HepG2 (cell line): Measurements from ENCODE around the gene SAE1. TPM values are rescaled to one million over a fixed set of nuclear protein-coding genes. Genes with fewer than 3 reads are reported as not detected.

Experiments used
- ATF7-NPFF ChIP-seq: sonication (generic); formaldehyde crosslinking; IDR thresholded peaks from 2 replicates; pipeline ENCODE4 v1.8.1; 2023; ENCODE audit warnings: mild to moderate bottlenecking, low read depth, missing genetic modification reagents, moderate library complexity
- CBFB ChIP-seq: sonication (generic); formaldehyde crosslinking; IDR thresholded peaks from 2 replicates; pipeline ENCODE4 v1.4.0; 2020; ENCODE audit warnings: missing genetic modification reagents
- CBX2 ChIP-seq, 2 experiments: fragments of 200-600 bp in 1 of 2; sonication (generic); formaldehyde crosslinking in 1 of 2; IDR thresholded peaks; 2 replicates each; pipeline versions ENCODE4 v1.7.0 to v1.8.1; 2018 to 2022; ENCODE audit warnings: low read depth in 2 of 2, low read length in 1 of 2, mild to moderate bottlenecking in 1 of 2, missing genetic modification reagents in 1 of 2
- FOSL2 ChIP-seq: sonication (generic); formaldehyde crosslinking; IDR thresholded peaks from 2 replicates; pipeline ENCODE4 v1.4.0; 2020; ENCODE audit warnings: missing genetic modification reagents
- HNRNPK ChIP-seq: fragments of 200-400 bp; formaldehyde crosslinking; IDR thresholded peaks from 2 replicates; pipeline ENCODE4 v1.6.1; 2018; ENCODE audit warnings: low read length, low read depth, moderate library complexity, mild to moderate bottlenecking; ENCODE audit not compliant: poor library complexity, severe bottlenecking
- KMT2A ChIP-seq: sonication (generic); formaldehyde crosslinking; IDR thresholded peaks from 2 replicates; pipeline ENCODE4 v1.4.0; 2020; ENCODE audit warnings: missing genetic modification reagents
- NFAT5 ChIP-seq: sonication (generic); formaldehyde crosslinking; IDR thresholded peaks from 2 replicates; pipeline ENCODE4 v1.4.0; 2020; ENCODE audit warnings: missing genetic modification reagents
- PRMT3 ChIP-seq: sonication (generic); formaldehyde crosslinking; IDR thresholded peaks from 2 replicates; pipeline ENCODE4 v1.8.1; 2022; ENCODE audit warnings: low read depth, mild to moderate bottlenecking, moderate library complexity, missing genetic modification reagents, borderline replicate concordance
- REXO4 ChIP-seq: sonication (generic); formaldehyde crosslinking; IDR thresholded peaks from 2 replicates; pipeline ENCODE4 v1.8.0; 2022; ENCODE audit warnings: missing genetic modification reagents, mild to moderate bottlenecking, borderline replicate concordance
- ZFP62 ChIP-seq: sonication (generic); formaldehyde crosslinking; IDR thresholded peaks from 2 replicates; pipeline ENCODE4 v1.4.0; 2020; ENCODE audit warnings: missing genetic modification reagents
- ZMYM3 ChIP-seq: sonication (generic); formaldehyde crosslinking; IDR thresholded peaks from 2 replicates; pipeline ENCODE4 v1.5.1; 2020; ENCODE audit warnings: mild to moderate bottlenecking, missing genetic modification reagents
- ZNF160 ChIP-seq: sonication (generic); formaldehyde crosslinking; IDR thresholded peaks from 2 replicates; pipeline ENCODE4 v1.8.0; 2022; ENCODE audit warnings: mild to moderate bottlenecking, inconsistent platforms, missing genetic modification reagents
- ZNF530 ChIP-seq: sonication (generic); formaldehyde crosslinking; IDR thresholded peaks from 2 replicates; pipeline ENCODE4 v1.5.0; 2020; ENCODE audit warnings: low read depth, mild to moderate bottlenecking, missing genetic modification reagents
- ZNF550 ChIP-seq: sonication (generic); formaldehyde crosslinking; IDR thresholded peaks from 2 replicates; pipeline ENCODE4 v1.4.0; 2020; ENCODE audit warnings: mild to moderate bottlenecking, missing genetic modification reagents, borderline replicate concordance
- ZNF761 ChIP-seq: sonication (generic); formaldehyde crosslinking; conservative IDR thresholded peaks from 2 replicates; pipeline ENCODE4 v1.4.0; 2020; ENCODE audit warnings: mild to moderate bottlenecking, missing genetic modification reagents
- ZNF788 ChIP-seq: sonication (generic); formaldehyde crosslinking; IDR thresholded peaks from 2 replicates; pipeline ENCODE4 v1.5.0; 2020; ENCODE audit warnings: mild to moderate bottlenecking, missing genetic modification reagents, borderline replicate concordance
- ZNF816 ChIP-seq: sonication (generic); formaldehyde crosslinking; IDR thresholded peaks from 2 replicates; pipeline ENCODE4 v1.8.0; 2022; ENCODE audit warnings: missing genetic modification reagents, mild to moderate bottlenecking, borderline replicate concordance
- ZZZ3 ChIP-seq: sonication (generic); formaldehyde crosslinking; IDR thresholded peaks from 2 replicates; pipeline ENCODE4 v1.4.0; 2020; ENCODE audit warnings: missing genetic modification reagents, mild to moderate bottlenecking, borderline replicate concordance
- polyA plus RNA-seq, 8 experiments: library from polyadenylated mRNA; depleted of rRNA in 3 of 8; stranded (reverse) in 7 of 8; unstranded in 1 of 8; fragments of >200 nt; fragmentation: Illumina TruSeq in 4 of 8; extraction: Trizol in 4 of 8; gene quantifications; 2 replicates each; pipeline versions ENCODE4 v1.2.1 to v1.2.3, GENCODE V29; 2011 to 2016; ENCODE audit warnings: low read depth in 4 of 8, missing spikeins in 1 of 8, mixed read lengths in 1 of 8; ENCODE audit not compliant: insufficient read depth in 1 of 8
- total RNA-seq, 5 experiments: library from RNA; depleted of rRNA; stranded (reverse); fragments of >200 nt; fragmentation: Illumina TruSeq; extraction: Trizol; gene quantifications; 2 replicates each; pipeline ENCODE4 v1.2.3, GENCODE V29; 2016; ENCODE audit warnings: low read depth in 1 of 5
- TF ChIP-seq, protein P1 (sequence below): sonication (generic); formaldehyde crosslinking; IDR thresholded peaks from 2 replicates; pipeline ENCODE4 v1.5.0; 2020; ENCODE audit warnings: mild to moderate bottlenecking, missing genetic modification reagents
- TF ChIP-seq, protein P2 (sequence below): IDR thresholded peaks from 2 replicates; pipeline ENCODE4 v1.6.1; 2018; ENCODE audit warnings: missing genetic modification reagents

Gene SAE1
- total and polyA plus RNA-seq, 2 of the 13 experiments (the other 11 are each of a cell fraction or from before 2014, with no cell fraction given), result 87.6 to 197 TPM

DNA sequence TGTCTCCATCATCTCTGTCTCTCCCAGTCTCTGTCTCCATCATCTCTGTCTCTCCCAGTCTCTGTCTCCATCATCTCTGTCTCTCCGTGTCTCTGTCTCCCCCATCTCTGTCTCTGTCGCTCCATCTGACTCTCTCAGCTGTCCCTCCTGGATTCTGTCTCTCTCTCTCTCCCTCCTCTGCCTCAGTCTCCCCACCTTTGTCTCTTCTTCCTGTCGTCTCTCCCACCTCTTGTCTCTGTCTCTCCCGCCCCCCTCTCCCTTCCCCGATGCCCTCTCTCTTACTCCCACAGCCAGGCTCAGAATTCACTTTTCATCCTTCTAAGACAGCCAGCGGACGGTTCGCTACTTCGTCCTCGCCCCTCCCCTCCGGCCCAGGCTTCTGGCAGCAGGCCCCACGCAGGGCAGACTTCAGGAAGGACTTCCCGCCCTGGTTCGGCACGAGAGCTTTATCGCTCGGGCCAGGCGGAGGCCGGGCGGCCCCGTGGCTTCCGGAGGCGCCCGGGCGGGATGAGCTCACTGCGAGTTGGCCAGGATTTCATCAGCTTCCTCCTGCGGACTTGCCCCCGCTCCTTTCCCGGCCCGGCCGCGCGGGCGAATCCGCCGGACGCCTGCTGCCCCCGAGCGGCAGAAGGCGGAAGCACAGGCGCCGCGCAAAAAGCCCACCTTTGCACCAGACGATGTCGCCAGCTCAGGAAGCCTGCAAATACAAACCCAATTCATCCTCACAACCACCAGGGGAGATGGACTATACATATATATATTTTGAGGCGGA is 113.3 kb downstream of the SAE1 start (continued):
- TF ChIP-seq NFAT5 (CRISPR knock-in tag) (peak; percentile 20; the same call in 1 of the 2 replicates), ATF7-NPFF (CRISPR knock-in tag) (peak; percentile 70), ZNF550 (CRISPR knock-in tag) (0 out of 2 replicates have a peak, but pooled peaks have one; percentile 46), KMT2A (CRISPR knock-in tag) (peak; percentile 69; the same call in 1 of the 2 replicates), CBFB (CRISPR knock-in tag) (peak; percentile 87), ZFP62 (CRISPR knock-in tag) (no peak), PRMT3 (CRISPR knock-in tag) (no peak), HNRNPK (peak; percentile 35), FOSL2 (peak; percentile 85), CBX2 (IDR thresholded peaks at IDR 0.05; ENCODE audit: low read depth, low read length) (no peak), CBX2 (CRISPR knock-in tag; IDR thresholded peaks at IDR 0.05; ENCODE audit: low read depth) (no peak), ZNF530 (no peak), ZNF160 (0 out of 2 replicates have a peak, but pooled peaks have one; percentile 44), ZNF788 (CRISPR knock-in tag) (peak; percentile 95), ZMYM3 (CRISPR knock-in tag) (peak; percentile 100), ZZZ3 (no peak), REXO4 (no peak), ZNF761 (CRISPR knock-in tag) (peak; percentile 84; the same call in 1 of the 2 replicates), ZNF816 (CRISPR knock-in tag) (peak; percentile 74; the same call in 1 of the 2 replicates)
- TF ChIP-seq, protein P1, sequence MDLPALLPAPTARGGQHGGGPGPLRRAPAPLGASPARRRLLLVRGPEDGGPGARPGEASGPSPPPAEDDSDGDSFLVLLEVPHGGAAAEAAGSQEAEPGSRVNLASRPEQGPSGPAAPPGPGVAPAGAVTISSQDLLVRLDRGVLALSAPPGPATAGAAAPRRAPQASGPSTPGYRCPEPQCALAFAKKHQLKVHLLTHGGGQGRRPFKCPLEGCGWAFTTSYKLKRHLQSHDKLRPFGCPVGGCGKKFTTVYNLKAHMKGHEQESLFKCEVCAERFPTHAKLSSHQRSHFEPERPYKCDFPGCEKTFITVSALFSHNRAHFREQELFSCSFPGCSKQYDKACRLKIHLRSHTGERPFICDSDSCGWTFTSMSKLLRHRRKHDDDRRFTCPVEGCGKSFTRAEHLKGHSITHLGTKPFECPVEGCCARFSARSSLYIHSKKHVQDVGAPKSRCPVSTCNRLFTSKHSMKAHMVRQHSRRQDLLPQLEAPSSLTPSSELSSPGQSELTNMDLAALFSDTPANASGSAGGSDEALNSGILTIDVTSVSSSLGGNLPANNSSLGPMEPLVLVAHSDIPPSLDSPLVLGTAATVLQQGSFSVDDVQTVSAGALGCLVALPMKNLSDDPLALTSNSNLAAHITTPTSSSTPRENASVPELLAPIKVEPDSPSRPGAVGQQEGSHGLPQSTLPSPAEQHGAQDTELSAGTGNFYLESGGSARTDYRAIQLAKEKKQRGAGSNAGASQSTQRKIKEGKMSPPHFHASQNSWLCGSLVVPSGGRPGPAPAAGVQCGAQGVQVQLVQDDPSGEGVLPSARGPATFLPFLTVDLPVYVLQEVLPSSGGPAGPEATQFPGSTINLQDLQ (CRISPR knock-in tag), result peak; percentile 99
- TF ChIP-seq, protein P2, sequence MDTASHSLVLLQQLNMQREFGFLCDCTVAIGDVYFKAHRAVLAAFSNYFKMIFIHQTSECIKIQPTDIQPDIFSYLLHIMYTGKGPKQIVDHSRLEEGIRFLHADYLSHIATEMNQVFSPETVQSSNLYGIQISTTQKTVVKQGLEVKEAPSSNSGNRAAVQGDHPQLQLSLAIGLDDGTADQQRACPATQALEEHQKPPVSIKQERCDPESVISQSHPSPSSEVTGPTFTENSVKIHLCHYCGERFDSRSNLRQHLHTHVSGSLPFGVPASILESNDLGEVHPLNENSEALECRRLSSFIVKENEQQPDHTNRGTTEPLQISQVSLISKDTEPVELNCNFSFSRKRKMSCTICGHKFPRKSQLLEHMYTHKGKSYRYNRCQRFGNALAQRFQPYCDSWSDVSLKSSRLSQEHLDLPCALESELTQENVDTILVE (CRISPR knock-in tag), result peak; percentile 92
